GM21515 (cell line): ENCODE results near the gene PRKAR2B.
"Not testable (repeated sequence)": the region's sequence is repeated elsewhere in the genome, so short reads cannot be mapped to it uniquely, and the experiment has no call there.

Source experiments
- ATAC-seq: cut with Tn5 transposase; IDR thresholded peaks from one replicate; pipeline ENCODE4 v1.9.1; 2021; ENCODE audit not compliant: unreplicated experiment

PRKAR2B gene

GRCh38 chr7:107047902-107048782 is 3.6 kb downstream of the PRKAR2B start:
- ATAC-seq: no peak

- ATAC-seq: no peak
These were observed 4.4 kb downstream of the PRKAR2B start for GRCh38 chr7:107048783-107049418.

- no peak for ATAC-seq
These were observed 5.0 kb downstream of the PRKAR2B start for GRCh38 chr7:107049480-107049879.

GRCh38 chr7:107049971-107050532 is 5.5 kb downstream of the PRKAR2B start:
- ATAC-seq: no peak

GRCh38 chr7:107051376-107051775 is 6.9 kb downstream of the PRKAR2B start:
- ATAC-seq: no peak

GRCh38 chr7:107054965-107055364 is 10.5 kb downstream of the PRKAR2B start:
- not testable (repeated sequence) for ATAC-seq

GRCh38 chr7:107056058-107056457 is 11.6 kb downstream of the PRKAR2B start:
- ATAC-seq: not testable (repeated sequence)

GRCh38 chr7:107056728-107057473 is 12.4 kb downstream of the PRKAR2B start:
- no peak for ATAC-seq

- ATAC-seq: no peak
These were observed 12.9 kb downstream of the PRKAR2B start for GRCh38 chr7:107057474-107057833.

GRCh38 chr7:107059468-107059867 is 15.0 kb downstream of the PRKAR2B start:
- no peak for ATAC-seq

- no peak for ATAC-seq
These were observed 19.0 kb downstream of the PRKAR2B start for GRCh38 chr7:107063245-107064120.

- ATAC-seq: no peak
These were observed 19.8 kb downstream of the PRKAR2B start for GRCh38 chr7:107064255-107064654.

- no peak for ATAC-seq
These were observed 21.4 kb downstream of the PRKAR2B start for GRCh38 chr7:107065929-107066247.

GRCh38 chr7:107068156-107068555 is 23.7 kb downstream of the PRKAR2B start:
- ATAC-seq: no peak

- ATAC-seq: no peak
These were observed 25.0 kb downstream of the PRKAR2B start for GRCh38 chr7:107069457-107069856.

- ATAC-seq: no peak
These were observed 26.2 kb downstream of the PRKAR2B start for GRCh38 chr7:107070710-107071109.

- ATAC-seq: no peak
These were observed 26.6 kb downstream of the PRKAR2B start for GRCh38 chr7:107071129-107071528.

- ATAC-seq: no peak
These were observed 27.6 kb downstream of the PRKAR2B start for GRCh38 chr7:107072133-107072532.

GRCh38 chr7:107075863-107076574 is 31.5 kb downstream of the PRKAR2B start:
- no peak for ATAC-seq
